ENCODE measurements around the gene LMAN2.

LMAN2 gene

DNA sequence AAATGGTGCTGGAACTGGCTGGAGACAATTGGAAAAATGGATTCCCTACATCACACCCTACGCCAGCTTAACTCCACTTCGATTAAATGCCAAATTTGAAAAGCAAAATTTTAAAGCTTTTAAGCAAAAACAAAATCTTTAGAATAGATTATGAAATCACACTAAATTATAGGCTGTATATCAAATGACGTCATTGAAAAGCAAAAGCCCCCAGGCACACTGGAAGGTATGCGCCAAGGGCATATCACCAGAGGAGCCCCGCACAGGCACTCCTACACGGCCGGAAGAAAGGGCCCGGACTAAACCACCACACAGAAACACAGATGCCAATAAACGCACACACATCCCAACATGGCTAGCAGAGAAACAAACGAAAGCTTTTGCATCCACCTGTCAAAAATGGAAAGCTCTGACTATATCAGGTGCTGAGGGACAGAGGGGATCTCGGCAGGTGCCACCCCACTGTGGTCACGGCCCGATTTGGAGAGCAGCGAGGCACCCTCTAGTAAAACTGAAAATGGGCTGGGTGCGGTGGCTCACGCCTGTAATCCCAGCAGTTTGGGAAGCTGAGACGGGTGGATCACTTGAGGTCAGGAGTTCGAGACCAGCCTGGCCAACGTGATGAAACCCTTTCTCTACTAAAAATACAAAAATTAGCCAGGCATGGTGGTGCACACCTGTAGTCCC, 22.8 kb downstream of the LMAN2 start:
- ChIA-PET CTCF (interaction anchor here (1.0 to 4.7 kb wide), 5 partner anchors 9 to 127 kb away, joined by 3 to 20 read pairs (median 10); no protein-coding TSS in a partner anchor), POLR2A (no interaction called here)
- DNase-seq (ENCODE audit: extremely low spot score), result no peak
- TF ChIP-seq, protein P1, sequence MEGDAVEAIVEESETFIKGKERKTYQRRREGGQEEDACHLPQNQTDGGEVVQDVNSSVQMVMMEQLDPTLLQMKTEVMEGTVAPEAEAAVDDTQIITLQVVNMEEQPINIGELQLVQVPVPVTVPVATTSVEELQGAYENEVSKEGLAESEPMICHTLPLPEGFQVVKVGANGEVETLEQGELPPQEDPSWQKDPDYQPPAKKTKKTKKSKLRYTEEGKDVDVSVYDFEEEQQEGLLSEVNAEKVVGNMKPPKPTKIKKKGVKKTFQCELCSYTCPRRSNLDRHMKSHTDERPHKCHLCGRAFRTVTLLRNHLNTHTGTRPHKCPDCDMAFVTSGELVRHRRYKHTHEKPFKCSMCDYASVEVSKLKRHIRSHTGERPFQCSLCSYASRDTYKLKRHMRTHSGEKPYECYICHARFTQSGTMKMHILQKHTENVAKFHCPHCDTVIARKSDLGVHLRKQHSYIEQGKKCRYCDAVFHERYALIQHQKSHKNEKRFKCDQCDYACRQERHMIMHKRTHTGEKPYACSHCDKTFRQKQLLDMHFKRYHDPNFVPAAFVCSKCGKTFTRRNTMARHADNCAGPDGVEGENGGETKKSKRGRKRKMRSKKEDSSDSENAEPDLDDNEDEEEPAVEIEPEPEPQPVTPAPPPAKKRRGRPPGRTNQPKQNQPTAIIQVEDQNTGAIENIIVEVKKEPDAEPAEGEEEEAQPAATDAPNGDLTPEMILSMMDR (IDR thresholded peaks at IDR 0.05; ENCODE audit: control extremely low read depth, extremely low read depth, low read depth, missing control alignments), result no peak

DNA sequence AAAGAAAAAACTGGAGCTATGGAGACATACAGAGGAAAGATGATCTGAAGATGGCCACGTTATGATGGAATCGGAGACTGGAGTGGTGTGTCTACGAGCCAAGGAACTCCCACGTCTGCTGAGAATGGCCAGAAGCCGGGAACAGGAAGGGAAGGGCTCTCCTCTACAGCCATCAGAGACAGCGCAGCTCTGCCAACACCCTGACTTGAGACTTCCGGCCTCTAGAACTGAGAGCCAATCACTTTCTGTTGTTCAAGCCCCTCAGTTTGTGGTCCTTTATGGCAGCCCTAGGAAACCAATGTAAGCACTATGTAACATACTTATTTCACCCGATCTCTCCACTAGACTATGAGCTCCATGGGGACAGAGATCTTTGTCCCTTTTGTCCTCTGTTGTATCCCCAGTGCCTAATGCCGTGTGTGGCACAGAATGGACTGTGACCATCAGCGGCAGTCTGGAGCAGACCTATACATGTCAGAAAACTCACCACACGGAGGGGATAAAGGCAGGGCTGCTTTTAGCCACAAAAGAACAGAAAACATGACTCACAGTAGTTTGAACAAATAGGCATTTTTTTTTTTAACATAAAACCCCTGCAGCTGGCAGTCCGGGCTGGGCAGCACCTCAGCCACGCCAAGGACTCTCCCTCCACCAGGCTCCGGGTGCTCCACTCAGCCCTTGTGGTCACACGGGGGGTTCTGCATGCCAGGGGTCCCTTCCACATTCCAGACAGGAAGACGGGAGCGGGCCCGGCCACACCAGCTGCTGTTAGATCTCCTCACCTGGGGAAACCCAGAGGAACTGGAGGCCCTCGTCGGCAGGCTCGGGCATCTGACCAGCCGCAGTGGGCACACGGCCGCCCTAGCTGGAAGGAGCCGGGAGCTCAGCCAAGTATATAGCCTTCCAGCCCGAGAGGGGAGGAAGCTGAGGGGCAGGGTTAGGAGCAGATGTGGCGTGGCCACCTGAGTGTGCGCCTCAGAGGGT, 23.6 kb downstream of the LMAN2 start:
- CTCF ChIA-PET, result interaction anchor here (0.7 to 4.7 kb wide), 6 partner anchors 8 to 128 kb away, joined by 3 to 20 read pairs (median 7); no protein-coding TSS in a partner anchor
- POLR2A ChIA-PET, result no interaction called here
- DNase-seq (ENCODE audit: extremely low spot score), result no peak
- TF ChIP-seq, protein P1 (IDR thresholded peaks at IDR 0.05; ENCODE audit: control extremely low read depth, extremely low read depth, low read depth, missing control alignments), result no peak

DNA sequence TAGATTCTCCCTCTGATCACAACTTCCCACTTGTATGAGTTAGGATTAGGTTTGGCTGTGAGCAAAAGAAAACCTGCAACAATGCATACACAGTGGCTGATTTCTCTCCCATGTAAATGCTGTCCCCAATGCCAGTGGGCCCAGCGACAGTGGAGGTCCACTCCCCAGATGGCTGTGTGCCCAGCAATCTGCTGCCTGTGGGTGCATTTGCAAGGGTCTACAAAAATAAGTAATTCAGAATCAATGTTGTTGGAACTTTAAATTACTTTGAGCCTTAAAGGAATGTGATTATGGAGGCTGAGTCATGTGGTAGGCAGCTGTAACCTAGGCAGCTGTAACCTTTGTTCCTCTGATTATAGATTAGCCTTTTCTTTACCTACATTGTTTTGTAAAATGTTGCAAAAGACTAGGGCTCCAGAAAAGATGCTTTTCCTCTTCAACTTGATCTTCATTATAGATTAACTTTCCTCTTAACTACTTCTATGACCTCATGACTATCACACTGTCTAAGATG, 25.5 kb downstream of the LMAN2 start:
- ChIA-PET CTCF (interaction anchor here (4.7 kb wide), 1 partner anchor 130 kb away, joined by 20 read pairs; no protein-coding TSS in a partner anchor), POLR2A (no interaction called here)
- no peak for DNase-seq (ENCODE audit: extremely low spot score)
- TF ChIP-seq, protein P1 (IDR thresholded peaks at IDR 0.05; ENCODE audit: control extremely low read depth, extremely low read depth, low read depth, missing control alignments), result no peak

DNA sequence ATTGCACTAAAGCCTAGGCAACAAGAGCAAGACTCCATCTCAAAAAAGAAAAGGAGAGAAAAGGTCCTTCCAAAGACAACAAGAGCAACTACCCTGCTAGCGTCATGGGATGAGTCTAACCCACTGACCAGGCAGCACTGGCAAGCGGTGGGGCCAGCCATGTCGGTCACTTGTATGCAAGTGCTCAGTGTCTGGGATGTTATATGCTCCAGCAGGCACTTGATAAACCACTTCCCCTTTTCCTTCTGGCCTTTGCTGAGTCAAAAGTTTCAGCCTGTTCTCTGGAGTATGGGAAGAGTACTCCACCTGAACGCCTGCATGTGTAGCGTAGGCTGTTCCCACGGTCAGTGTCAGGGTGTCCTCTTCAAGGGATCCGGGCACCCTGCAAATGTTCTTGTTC, 30.6 kb downstream of the LMAN2 start:
- TF ChIP-seq, protein P1 (IDR thresholded peaks at IDR 0.05; ENCODE audit: control extremely low read depth, extremely low read depth, low read depth, missing control alignments), result no peak
- CTCF ChIA-PET, result interaction anchor here (0.9 to 5.2 kb wide), 5 partner anchors 11 to 209 kb away, joined by 3 to 44 read pairs (median 5); no protein-coding TSS in a partner anchor
- POLR2A ChIA-PET, result no interaction called here
- no peak for DNase-seq (ENCODE audit: extremely low spot score)

DNA sequence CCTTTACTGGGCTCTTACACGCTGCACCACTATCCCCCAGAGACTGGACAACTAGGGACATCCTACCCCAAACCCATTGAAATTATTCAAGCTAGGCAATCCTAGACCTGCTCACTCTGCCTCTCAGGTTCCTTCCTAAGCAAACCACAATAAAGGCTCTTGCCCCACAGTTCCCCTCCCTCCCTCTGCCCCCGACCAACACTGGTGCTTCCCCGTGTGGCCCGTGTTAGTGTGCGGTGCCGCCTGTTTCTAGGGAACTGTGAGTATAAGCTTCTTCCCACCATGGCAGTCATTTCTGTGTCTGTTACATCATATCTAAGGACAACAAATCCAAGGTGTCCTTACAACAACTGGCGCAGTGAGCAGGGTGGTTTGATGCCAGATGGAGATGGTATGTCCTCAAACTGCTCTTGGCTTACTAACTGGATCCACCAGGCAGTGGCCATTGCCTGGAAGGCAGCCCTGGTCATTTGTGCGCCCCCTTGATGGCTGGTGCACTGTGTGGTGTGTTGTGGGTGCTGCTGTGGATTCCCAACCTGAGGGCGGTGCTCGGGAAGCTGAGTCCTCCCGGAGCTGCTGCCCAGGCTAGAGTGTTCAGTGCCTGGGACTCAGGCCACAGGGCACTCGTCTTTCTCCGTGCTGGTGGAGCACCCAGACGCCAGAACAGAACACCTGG, 31.4 kb downstream of the LMAN2 start:
- DNase-seq (ENCODE audit: extremely low spot score), result no peak
- ChIA-PET POLR2A (no interaction called here), CTCF (interaction anchor here (0.7 to 5.6 kb wide), 19 partner anchors 8 to 208 kb away, joined by 3 to 44 read pairs (median 5); partner anchors contain the start of gene LMAN2)
- TF ChIP-seq, protein P1 (IDR thresholded peaks at IDR 0.05; ENCODE audit: control extremely low read depth, extremely low read depth, low read depth, missing control alignments), result no peak

Data from GM10248 (cell line).